MG63 (cell line): ENCODE measurements around the gene ICA1. TPM values are rescaled to one million over a fixed set of nuclear protein-coding genes. Genes with fewer than 3 reads are reported as not detected.
A peak's percentile ranks its signal among the peaks of the same experiment; 100 is the strongest.
"Not testable (repeated sequence)": the region's sequence is repeated elsewhere in the genome, so short reads cannot be mapped to it uniquely, and the experiment has no call there.

Source experiments
- DNase-seq: peaks from one replicate; pipeline ENCODE4 v3.0.0-alpha.2; 2020
- H3K27me3 ChIP-seq: fragments of 250-450 bp; sonication (Bioruptor Pico); 2 replicates; pipeline ENCODE4 v1.5.1; 2020; ENCODE audit warnings: mild to moderate bottlenecking, moderate library complexity
- H3K36me3 ChIP-seq: fragments of 250-450 bp; sonication (Bioruptor Pico); 2 replicates; pipeline ENCODE4 v1.5.1; 2020; ENCODE audit warnings: mild to moderate bottlenecking, moderate library complexity
- H3K4me3 ChIP-seq: fragments of 250-450 bp; sonication (Bioruptor Pico); 2 replicates; pipeline ENCODE4 v1.5.1; 2020; ENCODE audit warnings: mild to moderate bottlenecking, moderate library complexity
- H3K9me3 ChIP-seq: fragments of 250-450 bp; sonication (Bioruptor Pico); 2 replicates; pipeline ENCODE4 v1.5.1; 2020; ENCODE audit warnings: mild to moderate bottlenecking, moderate library complexity
- total RNA-seq: library from RNA; depleted of rRNA; stranded (reverse); fragments of >200 nt; shearing (Covaris generic); gene quantifications from 2 replicates; pipeline ENCODE4 v1.2.3, GENCODE V29; 2014; ENCODE audit warnings: low replicate concordance

Gene ICA1
- total RNA-seq, 1 experiment from 2014 or later = not detected

GRCh38 chr7:8278183-8278582 lies 16.2 kb upstream of the ICA1 start:
- no peaks in the 10 kb centered on the region for H3K36me3 ChIP-seq
- no peak for DNase-seq
- no peaks in the 10 kb centered on the region for H3K27me3 ChIP-seq
- no peaks in the 10 kb centered on the region for H3K9me3 ChIP-seq
- H3K4me3 ChIP-seq = no peak overlapping the region

- H3K9me3 ChIP-seq = no peaks in the 10 kb centered on the region
- no peak for DNase-seq
- no peaks in the 10 kb centered on the region for H3K27me3 ChIP-seq
- H3K4me3 ChIP-seq = no peak overlapping the region
- H3K36me3 ChIP-seq = no peaks in the 10 kb centered on the region
Measured at GRCh38 chr7:8277394-8277982, 15.5 kb upstream of the ICA1 start.

GRCh38 chr7:8274589-8274988 lies 12.6 kb upstream of the ICA1 start:
- Histone ChIP-seq H3K27me3 (no peaks in the 10 kb centered on the region), H3K9me3 (no peaks in the 10 kb centered on the region), H3K4me3 (no peak overlapping the region), H3K36me3 (no peaks in the 10 kb centered on the region)
- DNase-seq = no peak

- no peak for DNase-seq
- H3K9me3 ChIP-seq = no peaks in the 10 kb centered on the region
- no peaks in the 10 kb centered on the region for H3K36me3 ChIP-seq
- no peak overlapping the region for H3K4me3 ChIP-seq
- H3K27me3 ChIP-seq = no peaks in the 10 kb centered on the region
Measured at GRCh38 chr7:8271960-8272359, 10.0 kb upstream of the ICA1 start.

DNA sequence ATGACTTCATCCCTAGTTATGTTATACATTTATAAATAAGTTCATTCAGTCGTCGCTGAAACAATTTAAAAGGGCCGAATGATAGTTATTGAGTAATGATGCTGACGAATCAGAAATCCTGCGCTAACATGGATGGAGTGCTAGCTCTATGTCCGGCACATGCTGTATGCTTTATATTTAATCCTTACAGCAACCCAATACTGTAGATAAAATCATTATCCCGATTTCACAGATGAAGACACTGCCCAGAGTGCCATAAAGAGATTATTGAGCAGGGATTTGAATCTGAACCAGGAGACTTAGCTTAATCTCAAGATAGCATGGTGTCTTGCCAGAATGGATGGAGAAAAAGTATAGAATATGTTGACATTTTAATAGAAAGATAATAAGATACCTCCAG lies 1.1 kb upstream of the ICA1 start:
- Histone ChIP-seq H3K9me3 (no peaks in the 10 kb centered on the region), H3K36me3 (no peaks in the 10 kb centered on the region), H3K4me3 (no peak overlapping the region), H3K27me3 (peaks cover 22% of the 10 kb centered on the region)
- DNase-seq = no peak

DNA sequence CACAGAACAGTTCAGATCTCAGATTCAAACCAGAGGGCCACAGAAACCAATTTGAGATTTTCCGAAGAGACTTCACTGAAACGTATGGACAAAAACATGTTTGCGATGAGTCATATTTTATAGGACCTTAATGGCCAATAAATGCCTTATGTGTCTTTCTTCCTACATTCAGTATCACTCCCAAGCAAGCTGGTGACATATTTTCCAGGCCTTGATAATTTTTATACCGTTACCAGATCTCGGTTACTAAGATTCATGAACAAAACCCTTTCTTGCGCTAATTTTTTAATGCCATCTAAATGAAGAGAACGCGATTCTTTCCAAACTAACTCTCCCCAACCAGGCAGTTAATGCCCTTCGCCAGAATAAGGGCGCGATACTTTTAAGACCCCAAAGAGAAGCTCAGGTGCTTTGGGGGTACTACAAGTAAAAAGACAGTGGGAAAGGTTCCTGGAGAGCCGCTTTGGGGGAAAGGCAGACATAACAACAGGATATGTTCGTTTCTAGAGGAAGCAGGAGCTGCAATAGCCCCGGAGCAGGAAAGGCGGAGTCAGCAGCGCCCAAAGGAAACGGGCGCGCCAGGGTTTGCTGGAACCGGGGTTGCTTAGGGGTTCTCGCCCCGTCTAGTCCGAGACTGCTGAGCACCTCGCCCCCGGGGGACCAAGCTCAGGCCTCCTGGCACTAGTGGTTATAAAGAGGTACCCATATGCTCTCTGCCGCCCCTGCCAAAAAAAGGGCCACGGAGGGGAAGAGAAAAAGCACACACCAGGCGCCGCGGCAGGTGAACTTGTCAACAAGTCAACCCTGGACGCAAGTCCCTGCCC lies 884 bp downstream of the ICA1 start:
- Histone ChIP-seq H3K4me3 (peak overlapping the region; percentile 44), H3K36me3 (no peaks in the 10 kb centered on the region), H3K27me3 (peaks cover 22% of the 10 kb centered on the region), H3K9me3 (no peaks in the 10 kb centered on the region)
- peak; percentile 29 for DNase-seq

GRCh38 chr7:8259586-8260222 lies 2.3 kb downstream of the ICA1 start:
- DNase-seq = no peak
- Histone ChIP-seq H3K36me3 (no peaks in the 10 kb centered on the region), H3K4me3 (no peak overlapping the region), H3K27me3 (peaks cover 22% of the 10 kb centered on the region), H3K9me3 (no peaks in the 10 kb centered on the region)

DNA sequence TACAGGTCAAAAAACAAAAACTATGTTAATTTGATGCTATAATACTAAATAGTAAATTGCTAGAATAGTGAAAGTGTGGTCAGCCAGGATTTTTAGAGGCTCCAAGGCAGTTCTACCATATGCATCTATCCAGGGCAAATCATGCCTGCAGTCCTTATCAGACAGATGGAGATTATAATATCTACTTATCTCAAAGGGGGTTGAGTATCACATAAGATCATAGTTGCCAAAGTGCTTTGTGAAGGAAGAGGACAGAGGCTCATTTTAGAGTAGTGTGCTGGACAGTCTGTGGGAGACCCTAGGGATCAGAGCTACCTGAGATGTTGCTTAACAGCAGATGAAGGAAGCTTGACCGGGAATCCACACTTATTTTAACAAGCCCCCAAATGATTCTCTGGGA lies 3.2 kb downstream of the ICA1 start:
- H3K9me3 ChIP-seq = no peaks in the 10 kb centered on the region
- no peak overlapping the region for H3K4me3 ChIP-seq
- no peaks in the 10 kb centered on the region for H3K36me3 ChIP-seq
- H3K27me3 ChIP-seq = peaks cover 17% of the 10 kb centered on the region
- no peak for DNase-seq

DNA sequence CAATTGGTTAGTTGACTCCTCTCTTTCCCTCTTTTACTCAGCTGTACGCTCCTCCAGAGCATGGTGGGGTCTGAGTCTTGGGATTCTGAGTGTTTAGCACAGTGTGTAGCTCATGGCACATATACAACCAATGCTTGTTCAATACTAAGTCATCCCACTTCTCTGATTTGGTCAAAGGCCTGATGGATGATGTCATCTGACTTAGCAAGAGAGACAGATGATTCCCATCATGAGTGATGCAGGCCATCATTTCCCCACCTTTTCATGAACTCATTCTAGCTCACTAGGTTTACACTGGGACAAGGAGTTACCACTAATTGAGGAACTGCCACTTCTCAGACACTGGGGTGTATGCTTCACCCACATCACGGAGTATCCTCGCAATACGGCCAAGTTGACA lies 3.8 kb downstream of the ICA1 start:
- Histone ChIP-seq H3K9me3 (no peaks in the 10 kb centered on the region), H3K27me3 (peaks cover 12% of the 10 kb centered on the region)
- DNase-seq = no peak

GRCh38 chr7:8255680-8256655 lies 6.0 kb downstream of the ICA1 start:
- Histone ChIP-seq H3K4me3 (no peak overlapping the region), H3K27me3 (no peaks in the 10 kb centered on the region; the same call in 1 of the 2 replicates)

More for the DNA sequence above, 3.8 kb downstream of the ICA1 start:
- no peaks in the 10 kb centered on the region for H3K36me3 ChIP-seq
- H3K4me3 ChIP-seq = no peak overlapping the region

DNA sequence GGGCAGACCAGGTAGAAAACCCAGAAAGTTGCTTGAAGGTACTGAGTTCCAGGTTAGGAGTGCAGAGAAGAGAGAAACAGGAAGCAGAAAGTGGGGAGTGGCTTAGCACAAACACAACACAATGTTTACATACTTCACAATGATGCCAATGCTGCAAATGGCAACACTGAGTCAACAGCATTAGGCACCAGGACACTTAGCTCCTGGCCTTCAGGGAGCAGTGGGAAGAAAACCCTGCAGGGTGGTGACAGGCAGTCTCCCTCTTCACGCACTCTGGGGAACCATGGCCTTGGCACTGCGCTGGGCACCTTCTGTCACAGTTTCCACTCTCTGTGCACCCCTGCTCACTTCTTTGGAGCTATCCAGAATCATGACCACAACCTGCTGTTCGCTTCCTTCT lies 7.3 kb downstream of the ICA1 start:
- H3K36me3 ChIP-seq = no peaks in the 10 kb centered on the region
- H3K9me3 ChIP-seq = no peaks in the 10 kb centered on the region
- DNase-seq = no peak
- H3K27me3 ChIP-seq = no peaks in the 10 kb centered on the region
- no peak overlapping the region for H3K4me3 ChIP-seq

More at GRCh38 chr7:8255680-8256655, 6.0 kb downstream of the ICA1 start:
- no peak for DNase-seq
- H3K36me3 ChIP-seq = no peaks in the 10 kb centered on the region
- H3K9me3 ChIP-seq = no peaks in the 10 kb centered on the region

DNA sequence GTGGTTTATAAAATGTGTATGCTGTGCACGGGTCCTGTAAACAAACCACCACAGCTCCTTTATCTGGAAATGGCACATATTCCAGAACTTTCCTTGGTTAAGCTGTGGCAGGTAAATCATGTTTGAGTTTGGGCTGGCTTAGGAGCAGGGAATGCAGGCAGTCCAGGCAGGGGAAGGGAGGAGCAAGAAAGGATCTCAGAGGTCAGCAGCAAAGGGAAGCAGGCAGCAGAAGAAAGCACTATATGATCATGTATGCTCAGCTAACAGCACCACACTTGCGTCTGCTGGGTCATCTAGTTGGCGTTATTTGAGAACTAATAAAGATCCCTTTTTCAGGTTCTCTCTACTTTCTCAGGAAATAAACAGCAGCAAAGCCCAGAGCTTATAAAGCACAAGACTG lies 7.8 kb downstream of the ICA1 start:
- no peak for DNase-seq
- Histone ChIP-seq H3K27me3 (no peaks in the 10 kb centered on the region), H3K36me3 (no peaks in the 10 kb centered on the region), H3K9me3 (no peaks in the 10 kb centered on the region), H3K4me3 (no peak overlapping the region)

DNA sequence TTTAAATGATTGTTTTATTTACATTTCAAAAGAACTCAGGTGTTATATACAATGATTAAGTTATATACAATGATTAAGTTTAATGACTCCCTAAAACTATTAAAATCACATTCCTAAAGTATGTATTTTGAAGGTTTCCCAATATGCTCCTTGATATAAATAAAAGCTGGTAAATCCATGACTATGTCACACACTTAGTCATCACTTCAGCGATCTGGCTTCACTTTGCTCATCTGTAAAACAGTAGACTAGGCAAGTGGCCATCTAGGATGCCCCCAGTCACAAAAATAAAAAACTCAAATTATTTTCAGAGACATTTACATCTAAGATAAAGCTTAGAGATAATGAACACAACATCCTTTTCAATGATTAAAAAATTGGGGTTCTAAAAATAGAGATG lies 10.8 kb downstream of the ICA1 start:
- Histone ChIP-seq H3K27me3 (no peaks in the 10 kb centered on the region), H3K4me3 (no peak overlapping the region), H3K9me3 (no peaks in the 10 kb centered on the region), H3K36me3 (no peaks in the 10 kb centered on the region)
- DNase-seq = no peak

DNA sequence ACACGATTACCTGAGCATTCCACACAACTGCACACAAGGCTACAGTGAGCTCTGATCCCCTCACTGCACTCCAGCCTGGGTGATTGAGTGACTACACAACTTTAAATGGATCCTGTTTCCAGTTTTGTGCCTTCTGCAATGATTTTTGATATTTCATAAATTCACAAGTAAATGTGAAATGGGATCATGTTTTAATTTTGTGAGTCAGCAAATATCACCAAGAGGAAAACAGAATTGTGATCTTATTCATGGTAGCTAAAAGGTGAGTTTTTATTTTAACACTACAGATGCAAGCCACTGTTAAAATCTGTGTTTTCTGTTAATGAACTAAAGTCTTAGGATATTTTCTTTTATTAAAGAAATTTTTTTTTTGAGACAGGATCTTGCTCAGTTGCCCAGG lies 11.4 kb downstream of the ICA1 start:
- H3K4me3 ChIP-seq = no peak overlapping the region
- no peak for DNase-seq
- H3K27me3 ChIP-seq = no peaks in the 10 kb centered on the region
- no peaks in the 10 kb centered on the region for H3K9me3 ChIP-seq
- H3K36me3 ChIP-seq = no peaks in the 10 kb centered on the region

DNA sequence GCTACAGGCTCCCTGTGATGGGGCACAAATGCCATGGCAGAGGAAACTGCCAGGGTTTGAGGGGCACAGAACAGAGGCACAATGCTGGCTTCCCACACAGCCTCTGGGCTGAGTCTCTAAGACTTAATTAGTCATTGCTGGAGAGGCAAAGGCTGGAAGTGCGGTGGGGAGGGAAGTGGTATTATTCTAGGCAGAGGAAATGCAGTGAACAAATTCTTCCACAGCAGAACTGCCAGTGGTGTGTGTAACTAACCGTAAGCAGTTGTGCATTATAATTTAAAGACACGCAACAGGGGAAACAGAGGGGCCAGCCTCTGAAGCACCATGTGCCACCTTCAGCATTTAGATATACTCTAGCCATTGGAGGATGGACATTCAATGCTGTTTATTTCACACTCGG lies 12.8 kb downstream of the ICA1 start:
- Histone ChIP-seq H3K4me3 (no peak overlapping the region), H3K36me3 (no peaks in the 10 kb centered on the region), H3K9me3 (no peaks in the 10 kb centered on the region), H3K27me3 (no peaks in the 10 kb centered on the region)
- DNase-seq = no peak

DNA sequence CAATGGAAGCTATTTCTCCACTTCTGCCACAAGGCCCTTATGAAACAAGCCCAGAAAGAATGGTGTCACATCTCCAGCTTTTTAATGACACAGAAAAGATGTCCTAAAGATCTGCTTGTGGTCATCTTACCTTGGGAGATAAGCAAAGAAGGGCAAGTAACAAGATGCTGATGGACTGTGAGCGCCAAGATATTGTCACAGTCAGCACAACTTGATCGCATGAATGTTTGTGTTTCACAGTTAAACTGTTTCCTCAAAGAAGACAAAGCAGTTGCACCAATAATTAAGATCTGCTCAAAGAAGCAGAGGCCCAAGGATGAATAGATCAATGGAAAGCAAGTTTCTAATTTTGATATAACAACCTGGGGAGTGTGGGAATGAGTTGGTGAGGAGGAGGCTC lies 15.9 kb downstream of the ICA1 start:
- Histone ChIP-seq H3K4me3 (no peak overlapping the region), H3K36me3 (no peaks in the 10 kb centered on the region), H3K27me3 (no peaks in the 10 kb centered on the region), H3K9me3 (no peaks in the 10 kb centered on the region)
- no peak for DNase-seq

DNA sequence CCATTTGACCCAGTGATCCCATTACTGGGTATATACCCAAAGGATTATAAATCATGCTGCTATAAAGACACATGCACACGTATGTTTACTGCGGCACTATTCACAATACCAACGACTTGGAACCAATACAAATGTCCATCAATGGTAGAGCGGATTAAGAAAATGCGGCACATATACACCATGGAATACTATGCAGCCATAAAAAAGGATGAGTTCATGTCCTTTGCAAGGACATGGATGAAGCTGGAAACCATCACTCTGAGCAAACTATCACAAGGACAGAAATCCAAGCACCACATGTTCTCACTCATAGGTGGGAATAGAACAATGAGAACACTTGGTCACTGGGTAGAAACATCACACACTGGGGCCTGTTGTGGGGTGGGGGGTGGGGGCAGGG lies 16.9 kb downstream of the ICA1 start:
- H3K9me3 ChIP-seq, DNase-seq, H3K4me3 ChIP-seq, H3K36me3 ChIP-seq, H3K27me3 ChIP-seq: not testable (repeated sequence)
